ENCODE data around the gene SHFL.

DNA sequence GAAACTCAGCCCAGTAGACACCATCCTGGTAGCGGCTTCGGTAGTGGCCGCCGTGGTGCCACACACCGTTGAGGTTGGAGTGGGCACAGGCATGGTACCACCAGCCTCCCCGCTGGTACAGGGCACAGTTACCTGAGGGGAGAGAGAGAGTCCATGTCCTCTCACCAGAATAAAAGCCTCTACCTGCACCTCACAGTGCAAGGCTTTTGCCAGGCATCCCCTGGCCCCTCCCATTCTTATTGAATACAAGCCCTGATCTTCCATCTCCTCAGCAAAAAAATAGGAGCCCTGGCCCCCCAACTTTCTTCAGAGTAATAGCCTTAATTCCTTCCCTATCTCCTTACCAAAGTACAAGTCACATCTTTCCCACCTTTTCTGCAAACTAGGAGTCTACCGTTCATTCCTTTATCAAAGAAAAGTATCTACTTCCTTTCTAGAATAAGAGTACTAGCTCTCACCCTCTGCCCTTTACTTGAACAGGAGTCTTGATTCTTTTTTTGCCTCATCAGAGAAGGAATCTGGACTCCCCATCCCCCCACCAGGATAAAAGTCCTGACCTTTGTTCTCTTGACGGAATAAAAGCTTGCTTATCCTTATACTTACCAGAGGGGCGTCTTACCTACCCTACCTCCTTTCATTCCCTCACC, 6.7 kb downstream of the SHFL start:
- no peak for TF ChIP-seq EP300 (conservative IDR thresholded peaks at IDR 0.05; ENCODE audit: poor library complexity, severe bottlenecking)
- TF ChIP-seq, protein P1, sequence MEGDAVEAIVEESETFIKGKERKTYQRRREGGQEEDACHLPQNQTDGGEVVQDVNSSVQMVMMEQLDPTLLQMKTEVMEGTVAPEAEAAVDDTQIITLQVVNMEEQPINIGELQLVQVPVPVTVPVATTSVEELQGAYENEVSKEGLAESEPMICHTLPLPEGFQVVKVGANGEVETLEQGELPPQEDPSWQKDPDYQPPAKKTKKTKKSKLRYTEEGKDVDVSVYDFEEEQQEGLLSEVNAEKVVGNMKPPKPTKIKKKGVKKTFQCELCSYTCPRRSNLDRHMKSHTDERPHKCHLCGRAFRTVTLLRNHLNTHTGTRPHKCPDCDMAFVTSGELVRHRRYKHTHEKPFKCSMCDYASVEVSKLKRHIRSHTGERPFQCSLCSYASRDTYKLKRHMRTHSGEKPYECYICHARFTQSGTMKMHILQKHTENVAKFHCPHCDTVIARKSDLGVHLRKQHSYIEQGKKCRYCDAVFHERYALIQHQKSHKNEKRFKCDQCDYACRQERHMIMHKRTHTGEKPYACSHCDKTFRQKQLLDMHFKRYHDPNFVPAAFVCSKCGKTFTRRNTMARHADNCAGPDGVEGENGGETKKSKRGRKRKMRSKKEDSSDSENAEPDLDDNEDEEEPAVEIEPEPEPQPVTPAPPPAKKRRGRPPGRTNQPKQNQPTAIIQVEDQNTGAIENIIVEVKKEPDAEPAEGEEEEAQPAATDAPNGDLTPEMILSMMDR (IDR thresholded peaks at IDR 0.05; ENCODE audit: poor library complexity, severe bottlenecking), result no peak
- no peak for TF ChIP-seq EZH2 (IDR thresholded peaks at IDR 0.05; ENCODE audit: borderline replicate concordance, insufficient read depth, low read length, poor library complexity, severe bottlenecking)
- no peak for TF ChIP-seq TAF1 (IDR thresholded peaks at IDR 0.05; ENCODE audit: low read depth)
- TF ChIP-seq, protein P2, sequence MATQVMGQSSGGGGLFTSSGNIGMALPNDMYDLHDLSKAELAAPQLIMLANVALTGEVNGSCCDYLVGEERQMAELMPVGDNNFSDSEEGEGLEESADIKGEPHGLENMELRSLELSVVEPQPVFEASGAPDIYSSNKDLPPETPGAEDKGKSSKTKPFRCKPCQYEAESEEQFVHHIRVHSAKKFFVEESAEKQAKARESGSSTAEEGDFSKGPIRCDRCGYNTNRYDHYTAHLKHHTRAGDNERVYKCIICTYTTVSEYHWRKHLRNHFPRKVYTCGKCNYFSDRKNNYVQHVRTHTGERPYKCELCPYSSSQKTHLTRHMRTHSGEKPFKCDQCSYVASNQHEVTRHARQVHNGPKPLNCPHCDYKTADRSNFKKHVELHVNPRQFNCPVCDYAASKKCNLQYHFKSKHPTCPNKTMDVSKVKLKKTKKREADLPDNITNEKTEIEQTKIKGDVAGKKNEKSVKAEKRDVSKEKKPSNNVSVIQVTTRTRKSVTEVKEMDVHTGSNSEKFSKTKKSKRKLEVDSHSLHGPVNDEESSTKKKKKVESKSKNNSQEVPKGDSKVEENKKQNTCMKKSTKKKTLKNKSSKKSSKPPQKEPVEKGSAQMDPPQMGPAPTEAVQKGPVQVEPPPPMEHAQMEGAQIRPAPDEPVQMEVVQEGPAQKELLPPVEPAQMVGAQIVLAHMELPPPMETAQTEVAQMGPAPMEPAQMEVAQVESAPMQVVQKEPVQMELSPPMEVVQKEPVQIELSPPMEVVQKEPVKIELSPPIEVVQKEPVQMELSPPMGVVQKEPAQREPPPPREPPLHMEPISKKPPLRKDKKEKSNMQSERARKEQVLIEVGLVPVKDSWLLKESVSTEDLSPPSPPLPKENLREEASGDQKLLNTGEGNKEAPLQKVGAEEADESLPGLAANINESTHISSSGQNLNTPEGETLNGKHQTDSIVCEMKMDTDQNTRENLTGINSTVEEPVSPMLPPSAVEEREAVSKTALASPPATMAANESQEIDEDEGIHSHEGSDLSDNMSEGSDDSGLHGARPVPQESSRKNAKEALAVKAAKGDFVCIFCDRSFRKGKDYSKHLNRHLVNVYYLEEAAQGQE (IDR thresholded peaks at IDR 0.05; ENCODE audit: borderline replicate concordance), result no peak

Measured in neural cell (in vitro differentiated cells).